ENCODE results near the gene DPF3.

The DPF3 gene

DNA sequence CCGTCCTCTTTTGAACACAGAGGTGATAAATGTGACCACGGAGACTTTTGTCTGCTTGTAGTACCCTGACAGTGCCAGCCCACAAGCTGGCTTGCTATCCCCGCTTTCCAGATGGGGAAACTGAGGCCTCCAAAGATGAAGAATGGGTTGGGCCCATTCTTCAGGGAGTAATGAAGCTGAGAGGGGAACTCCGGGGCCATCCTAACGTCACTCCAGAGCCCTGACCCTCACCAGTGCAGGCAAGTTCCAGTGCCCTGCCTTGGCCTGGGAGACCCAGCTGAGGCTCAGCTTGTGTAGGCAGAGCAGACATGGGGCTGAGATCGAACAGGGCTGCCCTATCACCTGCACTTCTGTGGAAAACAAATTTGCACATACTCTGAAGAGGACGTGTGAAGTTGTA lies 277.1 kb downstream of the DPF3 start:
- TF ChIP-seq, protein P1, sequence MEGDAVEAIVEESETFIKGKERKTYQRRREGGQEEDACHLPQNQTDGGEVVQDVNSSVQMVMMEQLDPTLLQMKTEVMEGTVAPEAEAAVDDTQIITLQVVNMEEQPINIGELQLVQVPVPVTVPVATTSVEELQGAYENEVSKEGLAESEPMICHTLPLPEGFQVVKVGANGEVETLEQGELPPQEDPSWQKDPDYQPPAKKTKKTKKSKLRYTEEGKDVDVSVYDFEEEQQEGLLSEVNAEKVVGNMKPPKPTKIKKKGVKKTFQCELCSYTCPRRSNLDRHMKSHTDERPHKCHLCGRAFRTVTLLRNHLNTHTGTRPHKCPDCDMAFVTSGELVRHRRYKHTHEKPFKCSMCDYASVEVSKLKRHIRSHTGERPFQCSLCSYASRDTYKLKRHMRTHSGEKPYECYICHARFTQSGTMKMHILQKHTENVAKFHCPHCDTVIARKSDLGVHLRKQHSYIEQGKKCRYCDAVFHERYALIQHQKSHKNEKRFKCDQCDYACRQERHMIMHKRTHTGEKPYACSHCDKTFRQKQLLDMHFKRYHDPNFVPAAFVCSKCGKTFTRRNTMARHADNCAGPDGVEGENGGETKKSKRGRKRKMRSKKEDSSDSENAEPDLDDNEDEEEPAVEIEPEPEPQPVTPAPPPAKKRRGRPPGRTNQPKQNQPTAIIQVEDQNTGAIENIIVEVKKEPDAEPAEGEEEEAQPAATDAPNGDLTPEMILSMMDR (IDR thresholded peaks at IDR 0.05) = no peak

DNA sequence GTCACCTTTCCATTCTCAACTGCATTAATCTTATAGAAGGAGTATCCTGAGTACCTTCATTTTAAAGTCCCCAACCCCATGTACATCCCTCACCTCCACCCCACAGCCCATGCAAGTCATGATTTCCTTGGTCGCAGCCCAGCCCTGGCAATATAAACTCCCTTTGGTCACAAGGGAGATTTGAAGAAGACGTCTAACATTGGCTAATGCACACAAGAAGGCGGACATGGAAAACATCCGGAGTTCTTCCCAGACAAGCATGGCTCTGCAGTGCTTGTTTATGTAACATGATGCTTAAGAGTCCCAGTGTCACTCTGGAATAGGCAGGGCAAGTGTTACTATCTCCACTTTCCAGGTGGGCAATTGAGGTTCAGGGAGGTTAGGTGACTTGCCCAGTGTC lies 277.6 kb downstream of the DPF3 start:
- TF ChIP-seq, protein P1 (IDR thresholded peaks at IDR 0.05) = no peak

DNA sequence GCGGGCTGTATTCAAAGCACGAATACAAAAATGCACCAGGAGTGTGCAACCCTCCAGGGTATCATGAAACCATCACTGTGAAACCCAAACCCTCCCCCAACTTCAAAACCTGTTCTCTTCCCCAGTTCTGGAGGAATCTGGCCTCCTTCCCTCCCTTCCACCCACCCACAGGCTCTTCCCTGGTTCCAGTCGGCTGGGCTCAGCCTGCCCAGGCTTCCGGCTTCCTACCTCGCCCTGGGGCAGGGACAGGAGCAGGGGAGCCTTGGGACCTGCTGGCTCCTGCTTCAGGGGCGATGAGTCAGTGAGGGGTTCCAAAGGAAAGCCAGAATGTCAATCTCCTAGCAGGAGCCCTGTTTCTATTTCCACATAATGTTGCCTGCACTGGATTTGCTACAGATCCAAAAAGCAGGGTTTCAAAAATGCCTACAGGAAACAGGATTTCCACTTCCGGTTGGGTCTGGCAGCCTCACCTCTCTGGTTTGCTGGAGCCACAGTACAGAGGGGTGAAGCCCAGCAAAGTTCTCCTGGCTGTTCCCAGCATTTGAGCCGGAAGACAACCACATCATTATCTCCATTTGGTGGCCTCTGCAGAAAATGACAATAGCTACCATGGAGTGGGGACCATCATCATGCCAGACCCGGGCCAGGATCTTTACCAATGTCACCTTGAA lies 278.3 kb downstream of the DPF3 start:
- TF ChIP-seq, protein P1 (IDR thresholded peaks at IDR 0.05) = no peak

DNA sequence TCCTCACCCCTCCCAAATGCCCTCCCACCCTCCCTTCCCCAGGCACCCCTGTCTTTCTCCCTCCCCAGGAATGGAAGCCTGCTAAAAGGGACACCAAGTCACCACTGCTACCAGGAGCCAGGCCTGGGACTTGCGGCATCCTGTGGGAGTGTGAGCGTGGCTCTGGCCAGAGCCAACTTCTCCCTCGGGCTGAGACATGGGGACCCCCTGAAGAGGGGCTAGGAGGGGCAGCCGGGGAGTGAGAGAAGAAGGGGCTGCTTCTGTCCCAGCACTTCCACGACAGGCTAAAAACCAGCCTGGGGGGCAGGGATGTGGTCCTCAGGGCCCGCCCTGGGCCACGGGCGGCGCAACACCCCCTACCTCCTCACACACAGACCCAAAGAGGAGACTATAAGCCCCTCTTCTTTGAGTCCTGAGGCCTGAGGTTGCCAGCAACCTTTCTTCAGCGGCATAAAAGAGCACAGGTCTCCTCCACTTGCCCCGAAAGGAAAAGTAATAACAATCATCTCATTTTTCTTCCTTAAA lies 278.9 kb downstream of the DPF3 start:
- TF ChIP-seq, protein P1 (IDR thresholded peaks at IDR 0.05) = no peak

DNA sequence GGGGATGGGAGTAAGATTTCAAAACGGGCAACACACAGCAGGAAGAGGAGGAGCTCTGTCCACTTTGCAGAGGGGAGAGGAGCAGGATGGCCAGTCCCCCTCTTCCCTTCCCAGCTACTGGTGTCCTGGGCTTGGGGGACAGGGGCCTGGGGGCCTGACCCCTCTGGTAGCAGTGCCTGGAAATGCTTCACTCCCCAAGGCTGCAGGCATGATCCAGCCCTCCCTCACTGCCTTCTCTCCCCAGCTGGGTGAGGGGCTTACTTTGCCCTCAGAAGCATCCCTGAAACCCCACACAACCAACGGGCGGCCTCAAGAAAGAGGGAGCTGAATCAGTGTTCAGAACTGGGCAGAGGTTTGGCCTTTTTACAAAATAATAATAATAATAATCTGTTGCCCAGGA lies 279.5 kb downstream of the DPF3 start:
- TF ChIP-seq, protein P1 (IDR thresholded peaks at IDR 0.05) = no peak

DNA sequence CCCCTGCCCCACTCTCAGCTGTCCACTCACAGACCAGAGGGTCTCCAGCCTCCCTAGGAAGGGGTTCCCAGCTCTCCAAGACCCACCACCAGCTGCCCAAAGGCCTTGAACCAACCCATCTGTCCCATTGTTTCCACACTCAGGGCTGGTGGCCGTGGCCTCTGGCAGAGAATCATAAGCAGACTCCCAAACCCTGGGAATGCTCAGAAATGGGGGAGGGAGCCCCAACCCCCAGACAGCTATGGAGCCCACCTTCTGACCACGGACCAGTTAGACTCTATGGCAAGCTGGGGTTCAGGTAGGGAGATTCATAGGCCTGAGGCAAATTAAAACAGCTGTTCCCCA lies 280.0 kb downstream of the DPF3 start:
- TF ChIP-seq, protein P1 (IDR thresholded peaks at IDR 0.05) = no peak

DNA sequence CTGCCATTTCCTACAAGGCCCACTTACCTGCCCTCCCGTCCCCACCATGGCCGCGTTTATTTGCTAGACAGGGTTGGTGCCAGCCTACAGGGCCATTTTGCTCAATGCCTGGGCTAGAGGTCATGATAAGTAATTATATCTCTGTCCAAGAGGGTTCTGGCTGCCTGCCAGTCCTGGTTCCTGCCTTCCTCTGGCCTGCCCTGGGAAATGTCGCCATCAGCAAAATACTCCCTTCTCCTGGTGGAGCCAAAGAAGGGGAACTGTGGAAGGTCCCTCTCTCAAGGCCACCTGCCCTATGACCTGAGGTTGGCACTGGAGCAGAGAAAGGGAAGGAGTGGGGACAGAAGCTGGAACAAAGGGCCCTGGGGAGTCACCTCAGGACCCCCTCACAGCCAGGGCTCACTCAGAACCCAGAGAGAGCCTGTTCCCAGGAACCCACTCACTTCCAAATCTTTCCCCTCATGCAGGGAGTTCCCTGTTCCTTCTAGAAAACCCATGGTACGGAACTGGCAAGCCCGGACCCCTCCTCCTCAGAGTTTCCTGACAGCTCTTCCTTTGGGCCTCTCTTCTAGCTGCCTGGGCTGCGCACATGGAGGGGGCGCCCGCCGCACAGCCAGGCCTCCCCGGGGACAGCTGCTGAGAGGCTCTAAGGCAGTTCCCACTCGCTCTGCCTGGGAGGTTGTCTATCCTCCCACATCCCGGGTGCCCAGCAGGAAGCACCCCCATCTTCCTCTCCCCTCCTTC lies 280.5 kb downstream of the DPF3 start:
- TF ChIP-seq, protein P1 (IDR thresholded peaks at IDR 0.05) = no peak

Measured in LNCAP (cell line).